ENCODE measurements around the gene LRP1-AS.
"Not testable (repeated sequence)": the region's sequence is repeated elsewhere in the genome, so short reads cannot be mapped to it uniquely, and the experiment has no call there.

LRP1-AS gene

GRCh38 chr12:57120718-57121117 lies 26.7 kb downstream of the LRP1-AS start:
- DNase-seq (ENCODE audit: low read depth in 2 of 2) = not testable (repeated sequence)

GRCh38 chr12:57119294-57120085 lies 27.9 kb downstream of the LRP1-AS start:
- DNase-seq (ENCODE audit: low read depth in 2 of 2) = no peak

GRCh38 chr12:57118711-57119271 lies 28.6 kb downstream of the LRP1-AS start:
- no peak for DNase-seq (ENCODE audit: low read depth in 2 of 2)

- no peak for DNase-seq (ENCODE audit: low read depth in 2 of 2)
These were observed 30.7 kb downstream of the LRP1-AS start for GRCh38 chr12:57116580-57117281.

GRCh38 chr12:57112492-57113294 lies 34.7 kb downstream of the LRP1-AS start:
- DNase-seq (ENCODE audit: low read depth in 2 of 2) = no peak

- DNase-seq (ENCODE audit: low read depth in 2 of 2) = peak in 1 of 2 donors; percentile 66
These were observed 36.2 kb downstream of the LRP1-AS start, which contains the start of gene STAT6 for GRCh38 chr12:57111031-57111734. Gene STAT6 (minus strand): TSS chr12:57111362. CDS start chr12:57108278, 3,084 bp downstream.

GRCh38 chr12:57110104-57111030 lies 37.1 kb downstream of the LRP1-AS start:
- peak; percentile 44 to 64 for DNase-seq (ENCODE audit: low read depth in 2 of 2)

GRCh38 chr12:57109207-57110103 lies 38.0 kb downstream of the LRP1-AS start:
- DNase-seq (ENCODE audit: low read depth in 2 of 2) = no peak

- DNase-seq (ENCODE audit: low read depth in 2 of 2) = no peak
These were observed 39.8 kb downstream of the LRP1-AS start for GRCh38 chr12:57107456-57108155.

GRCh38 chr12:57106021-57106708 lies 41.3 kb downstream of the LRP1-AS start:
- DNase-seq (ENCODE audit: low read depth in 2 of 2) = no peak

GRCh38 chr12:57105011-57105753 lies 42.2 kb downstream of the LRP1-AS start:
- DNase-seq (ENCODE audit: low read depth in 2 of 2) = no peak

- no peak for DNase-seq (ENCODE audit: low read depth in 2 of 2)
These were observed 43.0 kb downstream of the LRP1-AS start for GRCh38 chr12:57104292-57104910.

GRCh38 chr12:57103856-57104255 lies 43.6 kb downstream of the LRP1-AS start:
- DNase-seq (ENCODE audit: low read depth in 2 of 2) = no peak

GRCh38 chr12:57101892-57102695 lies 45.3 kb downstream of the LRP1-AS start:
- no peak for DNase-seq (ENCODE audit: low read depth in 2 of 2)

GRCh38 chr12:57099766-57100165 lies 47.7 kb downstream of the LRP1-AS start:
- no peak for DNase-seq (ENCODE audit: low read depth in 2 of 2)

Data from stimulated activated CD4-positive, alpha-beta T cell treated with anti-CD3 and anti-CD28 coated beads, Interleukin-1b, Interleukin-23, amount 100 ng/mL, for 1 hour (primary cell).